Activated CD8-positive, alpha-beta memory T cell treated with anti-CD3 and anti-CD28 coated beads for 1 hour (primary cell): ENCODE results near the gene MS4A7.
"Not testable (repeated sequence)": the region's sequence is repeated elsewhere in the genome, so short reads cannot be mapped to it uniquely, and the experiment has no call there.

Experiments used
- DNase-seq, 2 donors: peaks; one replicate each; pipeline ENCODE4 v3.0.0-alpha.2; 2020; ENCODE audit warnings: low read depth in 1 of 2; ENCODE audit errors: extremely low read depth in 1 of 2

The MS4A7 gene, protein sequence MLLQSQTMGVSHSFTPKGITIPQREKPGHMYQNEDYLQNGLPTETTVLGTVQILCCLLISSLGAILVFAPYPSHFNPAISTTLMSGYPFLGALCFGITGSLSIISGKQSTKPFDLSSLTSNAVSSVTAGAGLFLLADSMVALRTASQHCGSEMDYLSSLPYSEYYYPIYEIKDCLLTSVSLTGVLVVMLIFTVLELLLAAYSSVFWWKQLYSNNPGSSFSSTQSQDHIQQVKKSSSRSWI

DNA sequence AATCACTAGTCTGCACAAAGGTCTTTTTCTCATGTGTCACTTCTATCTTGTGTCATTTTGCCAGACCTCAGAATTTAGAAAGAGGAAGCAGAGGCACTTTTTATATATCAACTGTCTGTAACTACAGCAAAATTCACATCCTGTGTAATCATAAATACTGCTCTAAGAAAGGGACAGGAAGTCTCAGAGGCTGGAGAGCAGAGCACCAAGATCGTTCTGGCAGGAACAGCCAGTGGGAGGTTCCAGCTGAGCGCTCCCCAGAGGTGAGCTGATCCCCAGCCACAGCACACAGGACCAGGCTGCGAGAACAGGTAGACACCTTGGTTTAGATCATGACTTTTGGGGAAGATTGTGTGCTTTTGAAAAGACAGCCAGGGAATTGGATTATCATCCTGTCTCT, at the start of gene MS4A7:
Gene MS4A7, plus strand, starts transcription at position 179 of the 400 bp plus-strand sequence. CDS start 4,610 bp downstream, outside the sequence.
- no peak for DNase-seq

DNA sequence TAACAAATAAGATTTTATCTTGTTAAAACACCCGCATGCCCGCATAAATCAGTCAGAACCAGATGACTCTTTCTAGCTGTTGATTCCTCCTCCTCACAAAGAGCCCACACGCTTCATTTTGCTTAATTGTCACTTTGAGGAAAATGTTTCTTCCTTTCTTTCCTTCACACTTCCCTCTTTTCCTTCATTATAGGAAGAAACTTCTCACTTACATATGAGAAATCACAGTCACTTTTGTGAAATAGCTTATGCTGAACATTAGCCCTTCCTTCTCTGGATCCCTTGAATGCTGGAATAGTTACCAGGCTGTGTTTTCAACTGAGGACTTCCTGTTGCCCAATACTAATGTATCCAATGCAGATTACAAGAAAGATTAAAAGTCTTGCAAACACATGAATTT, 45.5 kb upstream of the MS4A7 start:
- no peak for DNase-seq

DNA sequence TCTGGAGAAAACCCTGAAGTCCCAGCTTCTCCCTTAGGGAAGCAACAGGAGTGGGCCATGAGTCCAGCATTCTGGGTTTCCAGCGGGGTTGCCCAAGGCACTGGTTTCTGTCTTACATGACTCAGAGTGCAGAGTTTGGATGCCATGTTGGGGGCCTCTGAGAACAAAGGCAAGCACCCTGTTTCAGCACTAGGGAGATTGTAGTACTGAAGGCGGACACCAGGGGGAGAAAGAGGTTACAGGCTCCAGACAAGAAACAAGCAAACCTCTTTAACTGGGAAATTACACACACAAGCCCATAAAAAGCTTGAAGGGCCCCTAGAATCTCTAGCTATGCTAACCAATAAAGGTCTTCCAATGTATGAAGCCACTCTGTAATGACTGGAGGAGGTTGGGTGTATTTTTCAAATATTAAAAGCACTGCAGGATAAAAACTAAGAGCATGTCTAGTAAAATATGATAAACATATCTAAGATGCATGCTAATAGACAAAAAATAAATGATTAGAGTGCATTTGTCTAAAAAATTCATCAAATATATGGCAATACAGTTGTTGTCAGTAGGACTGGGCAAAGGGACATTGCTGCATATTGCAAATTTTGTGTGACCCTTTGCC, 44.2 kb upstream of the MS4A7 start:
- peak; percentile 5 to 41 for DNase-seq

DNA sequence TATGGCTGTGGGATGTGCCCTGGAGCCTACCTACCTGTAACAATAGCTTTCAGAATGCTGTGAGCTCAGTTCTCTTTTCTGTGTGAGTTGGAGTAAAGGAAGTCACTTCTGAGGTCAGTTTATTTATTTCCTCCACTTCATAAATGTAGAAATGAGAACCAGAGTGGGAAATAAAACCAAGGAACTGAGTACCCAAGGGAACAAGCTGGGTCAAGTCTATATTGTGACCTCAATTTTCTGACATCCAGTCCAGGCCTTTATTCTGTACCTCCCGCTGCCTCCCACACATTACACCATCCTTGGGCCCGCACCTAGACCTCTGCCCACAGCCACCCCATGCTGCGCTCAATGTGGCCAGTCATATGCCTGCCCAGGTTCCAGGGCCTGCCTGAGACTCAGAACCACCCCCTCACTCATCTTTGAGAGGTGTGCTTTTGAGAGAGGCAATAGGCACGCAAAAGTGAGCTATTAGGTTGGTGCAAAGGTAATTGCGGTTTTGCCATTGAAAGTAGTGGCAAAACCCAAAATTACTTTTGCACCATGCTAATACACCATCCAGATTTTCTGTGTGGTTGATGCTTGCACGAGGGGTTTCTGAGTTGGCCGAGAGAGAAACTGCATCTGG, 41.5 kb upstream of the MS4A7 start:
- DNase-seq, result no peak

DNA sequence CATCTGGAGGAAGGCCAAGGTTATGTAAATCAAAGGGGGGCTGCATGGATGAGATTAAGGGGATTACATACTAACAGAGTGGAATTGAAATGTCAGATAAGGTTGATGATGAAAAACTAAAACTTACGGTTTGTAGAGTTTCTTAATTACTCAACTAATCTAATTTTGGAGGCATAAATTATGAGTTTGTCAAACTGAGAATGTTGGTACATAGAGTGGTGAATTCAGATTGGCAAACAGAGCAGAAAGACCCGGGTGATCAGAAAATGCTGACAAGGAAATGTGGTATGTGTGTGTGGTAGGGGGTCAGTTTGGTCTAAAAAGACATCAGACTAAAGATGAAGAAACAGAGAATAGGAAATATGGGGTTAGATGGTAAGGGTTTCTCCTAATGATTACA, 40.3 kb upstream of the MS4A7 start:
- DNase-seq, result no peak

DNA sequence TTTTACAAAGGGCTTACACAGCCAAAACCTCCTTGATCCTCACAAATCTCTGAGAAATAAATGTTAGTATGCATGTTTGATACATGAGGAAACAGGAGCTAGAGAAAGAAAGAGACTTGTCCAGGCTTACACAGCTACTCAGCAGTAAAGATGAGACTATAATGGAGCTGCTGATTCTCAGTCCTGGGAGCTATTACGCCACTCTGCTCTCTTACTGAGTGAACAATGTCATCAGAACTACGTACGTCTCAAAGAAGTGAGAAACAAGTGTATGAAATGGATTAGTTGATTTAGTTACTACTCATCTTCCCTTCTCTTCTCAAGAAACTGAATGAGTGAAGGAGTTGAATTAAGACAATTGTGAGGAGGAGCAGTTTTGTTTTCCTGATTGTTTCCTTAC, 39.0 kb upstream of the MS4A7 start:
- DNase-seq, result no peak

DNA sequence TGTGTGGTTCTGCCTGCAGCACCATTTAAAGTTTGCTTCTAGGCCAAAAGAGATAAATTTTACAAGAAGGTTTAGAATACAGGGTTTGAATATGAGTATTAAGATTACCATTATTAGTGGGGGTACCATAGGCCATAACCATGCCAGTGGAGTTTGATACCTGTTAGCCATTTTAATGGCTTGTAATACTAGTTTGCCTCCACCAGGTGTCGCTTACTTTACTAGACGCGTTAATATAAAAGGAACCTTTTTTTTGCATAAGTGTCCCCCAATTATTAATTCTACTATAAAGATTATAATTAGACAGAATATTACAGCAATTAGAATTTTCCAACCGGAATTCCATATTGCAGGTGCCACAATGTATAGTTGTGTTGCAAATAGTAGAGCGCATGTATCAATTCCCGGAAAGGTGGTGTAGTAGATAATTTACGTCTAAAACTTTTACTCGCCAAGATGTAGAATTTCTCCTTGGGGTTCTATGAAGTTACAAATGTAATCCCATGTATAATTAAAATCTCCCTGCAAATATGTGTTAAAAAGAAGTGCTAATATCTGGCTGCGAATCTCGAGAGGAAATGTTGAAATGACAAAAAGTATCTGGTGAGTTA, 35.1 kb upstream of the MS4A7 start:
- DNase-seq, result no peak

DNA sequence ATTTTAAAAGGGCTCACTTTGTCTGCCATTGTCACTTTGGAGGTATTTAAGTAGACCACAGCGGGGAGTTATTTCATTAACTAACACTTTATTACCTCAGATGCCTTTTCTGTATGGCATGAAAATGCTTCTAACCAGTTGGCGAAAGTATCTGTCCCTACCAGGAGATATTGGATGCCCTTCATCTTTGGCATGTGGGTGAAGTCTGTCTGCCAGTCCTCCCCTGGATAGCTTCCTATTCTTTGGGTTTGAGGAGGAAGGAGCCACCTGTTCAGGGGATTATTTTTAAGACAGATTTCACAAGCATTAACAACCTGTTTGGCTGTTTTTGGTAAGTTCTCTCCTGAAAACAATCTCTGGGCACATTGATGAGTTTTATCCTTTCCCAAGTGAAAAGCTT, 34.2 kb upstream of the MS4A7 start:
- no peak for DNase-seq

DNA sequence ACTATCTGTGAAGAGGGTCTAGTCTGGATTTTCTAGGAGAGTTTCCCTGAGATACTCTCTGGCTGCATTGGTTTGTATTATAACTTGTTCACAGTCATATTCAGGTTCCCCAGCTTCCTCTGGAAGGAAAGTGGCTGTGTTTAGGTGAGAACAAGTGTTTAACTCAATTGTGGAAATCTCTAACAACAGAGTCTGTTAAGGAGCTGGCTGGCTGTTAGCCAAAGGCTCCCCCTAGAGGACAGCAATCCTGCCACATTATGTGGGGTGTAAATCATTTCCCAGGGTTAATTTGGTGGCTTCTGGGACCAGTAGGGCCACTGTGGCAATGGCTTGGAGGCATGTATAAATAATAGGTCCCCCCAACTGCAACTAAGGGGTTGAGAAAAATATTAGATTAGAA, 32.8 kb upstream of the MS4A7 start:
- DNase-seq, result no peak

DNA sequence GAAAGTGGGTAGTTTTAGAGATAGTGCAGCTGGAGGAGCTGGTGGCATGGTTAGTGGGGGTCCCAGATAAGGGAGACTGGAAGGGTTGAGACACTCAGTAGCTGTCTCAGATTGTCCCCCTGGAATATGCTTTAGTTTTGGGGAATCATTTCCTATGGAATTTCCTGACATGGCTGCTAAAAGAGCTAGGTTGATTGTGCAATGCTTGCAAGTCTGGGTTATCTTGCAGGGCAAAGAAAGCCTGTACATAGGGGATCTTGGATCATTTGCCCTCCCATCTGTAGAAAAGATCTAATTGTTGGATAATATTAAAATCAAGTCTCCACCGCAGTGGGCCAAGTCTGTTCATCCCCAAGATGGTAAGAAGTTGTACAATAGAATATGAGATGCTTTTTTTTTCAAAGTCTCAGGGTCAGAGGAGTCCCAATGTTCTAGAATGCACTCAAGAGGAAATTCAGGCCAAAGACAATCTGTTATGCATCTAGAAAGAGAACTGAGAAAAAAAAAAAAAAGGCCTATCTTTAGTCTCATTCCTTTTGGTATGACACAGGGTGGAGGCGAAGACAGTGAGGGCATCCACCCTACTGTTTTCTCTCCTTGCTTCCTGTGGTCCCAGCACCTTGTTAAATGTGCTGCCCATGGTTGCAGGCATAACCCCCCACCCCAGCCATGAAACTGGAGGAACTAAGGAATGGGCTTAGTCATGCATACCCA, 31.1 kb upstream of the MS4A7 start:
- DNase-seq, result no peak

DNA sequence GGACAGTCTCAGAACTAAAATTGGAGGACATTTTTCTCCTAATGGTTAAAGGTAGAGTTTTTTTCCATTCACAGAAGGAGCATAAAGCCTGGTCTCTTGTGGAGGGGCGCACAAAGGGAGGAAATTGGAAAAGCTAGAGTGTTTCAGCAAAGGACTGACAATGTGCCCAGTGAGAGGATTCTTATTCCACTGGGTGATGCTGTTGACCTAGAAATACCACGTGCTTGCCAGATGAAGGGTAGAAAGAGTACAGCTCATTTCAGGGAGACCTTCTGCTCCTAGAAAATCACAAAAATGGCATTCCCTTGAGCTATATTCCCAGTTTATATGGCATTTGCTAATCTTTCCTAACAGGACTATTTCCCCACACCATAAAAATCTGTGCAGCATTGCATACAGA, 30.2 kb upstream of the MS4A7 start:
- DNase-seq, result no peak

DNA sequence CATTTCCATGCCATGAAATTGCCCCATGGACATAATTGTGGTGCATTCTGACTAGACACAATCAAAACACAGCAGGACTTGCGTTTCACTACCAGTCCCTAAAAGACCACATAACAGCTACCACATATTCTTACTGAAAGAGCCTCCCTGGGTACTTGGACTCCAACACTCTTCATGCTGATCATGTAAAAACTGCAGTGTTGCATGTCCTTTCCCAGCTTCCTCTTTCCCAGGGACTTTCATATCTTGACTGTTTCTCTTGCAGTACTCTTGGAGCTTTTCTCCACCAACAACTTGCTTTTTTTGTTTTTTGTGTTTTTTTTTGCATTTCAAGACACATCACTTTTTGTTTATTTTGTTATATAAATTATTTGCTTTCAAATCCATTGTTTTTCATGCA, 28.3 kb upstream of the MS4A7 start:
- DNase-seq, result no peak

DNA sequence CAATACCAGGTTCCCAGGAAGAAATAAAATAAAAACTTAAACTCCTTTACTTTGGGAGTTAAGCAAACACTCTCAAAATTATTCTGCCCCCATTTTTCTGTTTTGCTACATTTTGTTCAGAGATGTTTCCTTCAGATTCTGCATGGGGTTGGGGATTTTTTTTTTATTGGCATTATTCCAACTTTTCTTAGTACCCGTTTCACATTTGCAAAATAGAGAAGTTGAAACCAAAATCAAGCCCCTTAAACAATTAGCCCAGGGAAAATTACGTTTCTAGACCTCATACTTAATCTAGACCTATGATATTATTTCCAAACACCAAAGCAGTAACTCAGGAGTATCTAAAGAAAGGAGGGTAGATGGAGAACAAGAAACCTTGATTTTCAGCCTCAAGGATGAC, 20.6 kb upstream of the MS4A7 start:
- no peak for DNase-seq

DNA sequence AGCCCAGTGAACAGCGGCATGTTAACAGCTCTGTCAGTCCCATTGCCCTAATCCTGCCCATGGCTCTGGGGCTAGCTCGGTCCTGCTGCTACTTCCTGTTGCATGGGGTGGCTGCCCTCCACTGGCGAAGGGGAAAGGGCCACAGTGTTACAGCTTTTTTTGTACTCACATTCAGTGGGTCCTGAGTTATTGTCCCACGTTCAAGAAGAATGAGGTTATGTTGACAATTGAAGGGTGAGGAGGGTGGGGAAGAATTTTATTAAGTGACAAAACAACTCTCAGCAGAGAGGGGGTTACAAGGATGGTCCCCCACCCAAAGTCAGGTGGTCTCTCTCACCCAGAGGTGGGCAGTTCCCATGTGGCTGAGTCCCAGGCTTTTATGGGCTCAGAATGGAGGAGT, 17.7 kb upstream of the MS4A7 start:
- DNase-seq, result no peak

DNA sequence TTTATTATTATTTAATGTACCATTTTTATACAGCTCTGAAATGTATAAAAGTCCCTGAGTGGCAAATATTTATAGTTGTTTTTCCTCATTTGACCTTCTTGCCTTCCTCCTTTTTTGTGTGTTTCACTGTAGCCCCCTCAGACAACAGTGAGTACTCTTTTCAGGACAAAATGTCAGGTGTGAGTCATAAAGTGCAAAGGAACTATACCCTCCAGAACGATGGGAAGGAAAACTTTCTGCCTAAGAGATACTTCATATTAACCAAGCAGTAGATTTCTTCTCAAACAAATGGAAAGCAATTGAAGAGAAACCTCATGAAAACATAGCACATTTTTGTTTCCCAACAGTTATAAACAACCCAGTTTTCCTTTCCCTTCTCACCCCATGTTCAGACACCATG, 16.1 kb upstream of the MS4A7 start:
- no peak for DNase-seq

DNA sequence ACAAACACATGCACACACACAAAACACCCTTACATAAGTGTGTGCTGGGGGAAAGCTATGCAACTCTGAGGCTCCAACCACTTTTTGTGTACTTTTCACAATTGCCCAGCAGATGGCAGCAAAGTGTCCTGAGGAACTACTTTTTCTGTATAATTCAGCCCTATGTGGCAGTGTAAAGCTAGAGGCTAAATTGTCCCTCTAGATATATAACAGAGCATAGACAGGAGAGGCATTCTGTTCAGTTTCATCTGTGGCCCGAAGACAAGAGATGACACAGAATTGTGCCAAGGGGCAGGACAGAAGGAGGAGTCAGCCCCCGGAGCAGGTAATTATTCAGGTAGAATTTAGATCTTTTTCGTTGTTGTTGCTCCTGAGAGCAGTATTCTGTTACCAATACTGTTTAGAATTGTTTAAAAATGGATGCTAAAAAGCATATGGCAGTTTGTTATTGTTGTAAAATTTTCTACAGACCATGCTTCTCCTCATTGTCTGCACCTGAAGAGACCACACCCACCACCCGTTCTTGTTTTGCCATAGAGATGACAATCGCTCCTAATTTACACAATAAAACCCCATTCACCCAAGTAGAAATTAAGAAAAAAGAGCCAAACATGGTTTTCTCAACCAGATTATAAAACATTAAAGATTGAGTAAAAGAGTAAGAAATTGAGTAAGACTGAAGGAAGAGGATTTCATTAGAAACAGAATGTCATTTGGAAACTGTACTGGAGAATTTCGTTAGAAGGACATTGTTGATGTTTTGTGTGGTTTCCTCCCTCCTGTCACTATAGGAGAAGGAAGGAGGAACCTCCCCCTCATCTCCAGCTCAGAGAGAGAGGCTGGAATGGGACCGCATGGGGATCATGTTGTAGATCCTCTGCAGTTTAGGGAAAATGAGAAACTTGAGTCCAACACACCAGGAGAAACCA, 14.5 kb upstream of the MS4A7 start:
- peak; percentile 10 to 22 for DNase-seq

DNA sequence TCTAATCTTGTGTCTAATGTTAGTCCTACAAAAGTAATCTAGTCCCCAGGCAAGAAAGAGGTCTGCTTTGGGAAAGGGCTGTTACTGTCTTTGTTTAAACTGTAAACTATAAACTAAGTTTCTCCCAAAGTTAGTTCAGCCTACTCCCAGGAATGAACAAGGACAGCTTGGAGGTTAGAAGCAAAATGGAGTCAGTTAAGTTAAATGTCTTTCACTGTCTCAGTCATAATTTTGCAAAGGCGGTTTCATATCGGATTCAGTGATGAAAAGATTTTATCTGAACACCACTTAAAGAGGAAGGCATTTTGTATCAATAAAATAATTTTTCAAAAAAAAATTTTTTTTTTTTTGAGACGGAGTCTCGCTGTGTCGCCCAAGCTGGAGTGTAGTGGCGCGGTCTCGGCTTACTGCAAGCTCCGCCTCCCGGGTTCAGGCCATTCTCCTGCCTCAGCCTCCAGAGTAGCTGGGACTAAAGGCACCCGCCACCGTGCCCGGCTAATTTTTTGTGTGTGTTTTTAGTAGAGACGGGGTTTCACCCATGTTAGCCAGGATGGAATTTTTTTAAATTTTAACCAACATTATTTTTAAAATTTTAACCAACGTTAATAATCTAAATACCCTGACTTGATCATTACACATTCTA, 11.9 kb upstream of the MS4A7 start:
- not testable (repeated sequence) for DNase-seq

DNA sequence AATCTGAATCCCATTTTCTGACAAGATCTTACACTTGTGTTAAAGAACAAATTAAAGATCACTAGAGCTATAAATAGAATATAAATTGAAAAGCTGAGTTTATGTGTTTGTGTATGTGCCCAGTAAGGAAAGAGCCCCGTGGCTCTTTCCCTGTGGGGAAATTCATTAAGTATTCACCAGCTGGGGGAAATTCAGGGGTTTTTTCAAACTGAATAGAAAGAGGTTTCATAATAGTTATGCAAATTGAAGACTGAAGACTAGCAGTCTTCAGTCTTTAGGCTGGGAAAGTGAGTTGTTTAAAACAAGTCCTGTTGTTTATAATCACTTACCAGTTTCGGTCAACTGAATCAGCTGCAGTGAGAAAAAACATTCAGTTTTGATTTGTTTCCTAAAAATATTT, 11.3 kb upstream of the MS4A7 start:
- no peak for DNase-seq

DNA sequence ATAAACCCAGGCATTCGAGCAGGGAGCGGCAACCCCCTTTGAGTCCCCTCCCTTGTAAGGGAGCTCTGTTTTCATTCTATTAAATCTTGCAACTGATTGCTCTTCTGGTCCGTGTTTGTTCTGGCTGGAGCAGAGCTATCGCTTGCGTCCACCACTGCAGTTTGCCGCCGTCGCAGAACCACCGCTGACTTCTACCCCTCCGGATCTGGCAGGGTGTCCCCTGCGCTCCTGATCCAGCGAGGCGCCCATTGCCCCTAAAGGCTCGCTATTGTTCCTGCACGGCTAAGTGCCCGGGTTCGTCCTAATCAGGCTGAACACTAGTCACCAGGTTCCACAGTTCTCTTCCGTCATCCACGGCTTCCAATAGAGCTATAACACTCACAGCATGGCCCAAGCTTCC, 10.4 kb upstream of the MS4A7 start:
- no peak for DNase-seq

DNA sequence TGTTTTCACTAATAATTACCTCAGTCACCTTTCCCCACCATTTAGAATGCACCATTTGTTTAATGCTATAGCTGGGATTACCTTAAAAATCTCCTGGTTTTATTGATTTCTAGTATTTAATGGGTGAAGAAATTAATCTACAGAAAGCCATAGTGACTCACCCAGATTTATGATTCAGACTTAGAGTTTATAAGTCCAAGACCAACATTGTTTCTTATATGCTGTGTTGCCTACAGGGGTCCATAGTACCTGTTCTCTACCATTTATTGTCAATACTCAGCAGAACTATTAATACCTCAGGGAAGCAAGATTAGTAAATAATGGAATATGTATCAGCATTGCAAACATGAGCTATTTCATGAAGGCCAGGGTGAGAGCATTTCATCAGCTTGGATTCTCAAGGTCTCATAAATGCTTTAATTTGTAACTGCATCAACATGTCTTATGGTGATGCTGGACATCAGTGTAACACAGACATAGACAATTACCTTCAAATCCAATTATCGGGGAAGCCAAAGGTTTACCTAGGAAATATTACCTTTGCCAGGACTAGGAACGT, 8.0 kb upstream of the MS4A7 start:
- no peak for DNase-seq
